NCI-H1048 (cell line): Measurements from ENCODE around the gene ZNRF1.
A peak's percentile ranks its signal among the peaks of the same experiment; 100 is the strongest.
"Not testable (repeated sequence)": the region's sequence is repeated elsewhere in the genome, so short reads cannot be mapped to it uniquely, and the experiment has no call there.

Experiments
- DNase-seq: peaks from one replicate; lab custom pipeline; 2025; lab: John Stamatoyannopoulos, UW

ZNRF1 gene

GRCh38 chr16:74998481-74999218 is at the start of gene ZNRF1:
TSS of gene ZNRF1 (plus strand) at chr16:74999024. CDS start at chr16:74999672, 648 bp downstream.
- DNase-seq, result no peak

GRCh38 chr16:74949309-74949708 is 49.5 kb upstream of the ZNRF1 start:
- no peak for DNase-seq

DNA sequence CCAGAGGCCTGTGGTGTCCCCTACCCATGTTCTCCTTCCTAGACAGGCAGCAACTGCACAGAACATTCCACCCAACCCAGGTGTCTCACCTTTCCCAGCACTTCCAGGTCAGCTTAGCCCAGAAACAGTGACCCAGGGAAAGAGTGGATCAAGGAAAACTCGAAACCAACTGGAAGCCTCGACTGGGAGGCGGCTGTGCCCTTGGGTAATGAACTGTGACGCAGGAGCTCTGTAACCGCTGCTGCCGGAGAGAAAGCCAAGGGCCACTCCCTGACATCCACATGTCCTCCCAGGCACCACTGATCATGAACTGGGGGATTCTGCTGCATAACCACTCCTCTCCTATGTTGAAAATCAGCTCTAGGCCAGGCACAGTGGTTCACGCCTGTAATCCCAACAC is 48.3 kb upstream of the ZNRF1 start:
- DNase-seq, result no peak

DNA sequence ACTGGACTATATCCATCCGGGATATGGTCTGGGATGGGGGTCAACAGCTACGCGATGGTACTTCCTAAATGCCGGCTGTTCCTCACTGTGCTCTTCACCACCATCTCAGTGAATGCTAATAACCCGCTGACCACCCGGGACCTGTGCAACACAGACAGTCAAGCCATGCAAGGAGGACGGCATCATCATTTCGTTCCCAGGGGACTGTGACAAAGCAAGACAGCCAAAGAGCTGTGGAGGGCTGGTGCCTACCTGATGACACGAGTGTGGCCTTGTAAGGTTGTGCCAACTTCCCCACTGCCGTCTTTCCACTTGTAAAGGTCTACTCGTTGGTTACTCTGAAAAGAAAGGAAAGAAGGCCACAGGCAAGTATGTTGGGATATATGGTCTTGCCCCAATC is 47.6 kb upstream of the ZNRF1 start:
- DNase-seq, result no peak

DNA sequence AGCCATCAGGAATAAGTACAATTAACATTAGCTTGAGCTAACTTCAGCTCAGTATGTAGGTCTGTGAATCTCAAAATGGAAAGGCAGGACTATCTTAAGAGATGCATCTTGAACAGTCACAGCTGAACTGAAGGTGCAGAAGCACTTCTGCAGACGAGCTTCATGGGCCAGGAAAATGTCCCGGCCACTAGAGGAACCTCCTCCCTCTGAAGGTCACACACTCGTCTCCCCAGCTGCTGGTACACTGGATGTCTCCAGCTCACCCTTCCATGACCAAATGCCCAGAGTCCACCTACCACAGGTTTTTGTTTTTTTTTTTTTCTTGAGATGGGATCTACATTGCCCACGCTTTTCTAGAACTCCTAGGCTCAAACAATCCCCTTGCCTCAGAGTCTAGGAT is 47.1 kb upstream of the ZNRF1 start:
- DNase-seq, result no peak

DNA sequence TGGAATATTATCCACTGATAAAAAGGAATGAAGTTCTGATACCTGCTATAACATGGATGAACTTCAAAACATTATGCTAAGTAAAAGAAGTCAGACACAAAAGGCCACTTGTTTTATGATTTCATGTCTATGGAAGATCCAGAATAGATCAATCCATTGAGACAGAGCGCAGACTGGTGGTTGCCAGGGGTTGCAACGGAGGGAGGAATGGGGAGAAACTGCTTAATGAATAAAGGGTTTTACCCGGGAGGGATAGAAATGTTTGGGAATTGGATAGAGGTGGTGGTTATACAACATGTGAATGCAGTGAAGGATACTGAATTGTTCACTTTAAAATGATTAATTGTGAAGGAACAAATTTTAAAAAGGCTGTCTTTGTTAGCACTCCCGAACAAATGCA is 44.1 kb upstream of the ZNRF1 start:
- no peak for DNase-seq

- no peak for DNase-seq
These were observed 25.5 kb upstream of the ZNRF1 start for GRCh38 chr16:74973304-74973703.

DNA sequence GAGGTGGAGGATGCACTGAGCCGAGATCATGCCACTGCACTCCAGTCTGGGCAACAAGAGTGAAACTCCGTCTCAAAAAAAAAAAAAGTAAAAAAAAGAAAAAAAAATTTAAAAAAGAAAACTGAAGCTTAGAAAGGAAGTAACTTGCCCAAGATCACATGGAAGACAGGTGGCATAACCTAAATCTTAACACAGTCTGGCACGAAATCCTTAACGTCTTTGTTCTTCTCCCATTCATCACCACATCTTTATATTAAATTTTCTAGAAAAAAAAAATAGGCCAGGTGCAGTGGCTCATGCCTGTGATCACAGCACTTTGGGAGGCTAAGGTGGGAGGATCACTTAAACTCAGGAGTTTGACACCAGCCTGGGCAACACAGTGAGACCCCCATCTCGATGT is 23.2 kb upstream of the ZNRF1 start:
- no peak for DNase-seq

- no peak for DNase-seq
These were observed 16.6 kb upstream of the ZNRF1 start for GRCh38 chr16:74982256-74982655.

- no peak for DNase-seq
These were observed 14.7 kb upstream of the ZNRF1 start for GRCh38 chr16:74984194-74984528.

DNA sequence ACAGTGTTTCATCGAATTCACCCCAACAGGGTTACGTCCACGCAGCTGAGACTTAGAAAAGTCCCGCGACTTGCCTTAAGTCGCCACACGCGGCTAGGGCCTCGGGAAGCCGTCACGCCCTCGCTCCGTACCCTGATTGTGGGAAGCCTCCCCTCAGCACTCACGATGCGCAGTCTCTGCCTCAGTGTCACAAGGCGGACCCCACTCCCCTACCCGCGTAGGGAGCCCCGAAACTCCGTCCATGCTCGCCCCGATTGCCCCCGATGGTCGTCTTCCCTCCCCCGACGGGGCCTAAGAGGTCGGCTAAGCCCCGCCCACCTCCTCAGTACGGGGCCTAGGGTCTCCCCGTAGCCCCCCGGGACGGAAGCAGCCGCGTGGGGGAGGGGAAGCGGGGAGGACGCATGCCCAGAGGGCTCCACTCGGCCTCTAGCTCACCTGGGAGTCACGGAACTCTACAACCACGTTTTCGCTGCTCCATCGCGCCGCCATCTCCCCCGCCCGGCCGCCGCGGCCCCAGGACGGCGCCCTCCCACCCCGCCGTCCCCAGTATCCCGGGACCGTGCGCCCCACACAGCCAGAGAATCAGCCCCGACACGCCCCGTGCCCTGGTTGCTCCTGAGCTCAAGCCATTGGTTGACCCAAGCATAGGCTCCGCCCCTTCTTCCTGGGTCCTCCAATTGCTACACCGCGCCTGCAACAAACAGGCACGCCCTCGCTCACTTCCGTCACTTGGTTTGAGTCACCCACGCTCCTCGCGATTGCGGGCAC is 14.1 kb upstream of the ZNRF1 start, which contains the start of gene WDR59:
TSS of gene WDR59 (minus strand) at position 595 of the 768 bp plus-strand sequence. CDS start at position 489, 106 bp downstream.
- peak; percentile 95 for DNase-seq

- DNase-seq, result no peak
These were observed 11.7 kb upstream of the ZNRF1 start for GRCh38 chr16:74987027-74987681.

DNA sequence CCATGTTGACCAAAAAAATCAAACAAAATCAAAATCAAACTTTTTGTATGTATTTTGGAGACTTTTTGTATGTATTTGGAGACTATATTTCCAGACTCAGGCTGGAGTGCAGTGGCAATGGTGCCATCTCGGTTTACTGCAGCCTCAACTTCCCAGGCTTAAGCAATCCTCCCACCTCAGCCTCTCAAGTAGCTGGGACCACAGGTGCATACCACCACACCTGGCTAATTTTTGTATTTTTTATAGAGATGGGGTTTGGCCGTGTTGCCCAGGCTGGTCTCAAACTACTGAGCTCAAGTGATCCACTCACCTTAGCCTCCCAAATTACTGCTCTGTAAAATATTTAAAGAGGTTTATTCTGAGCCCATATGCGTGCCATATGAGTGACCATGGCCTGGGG is 9.0 kb upstream of the ZNRF1 start:
- not testable (repeated sequence) for DNase-seq

GRCh38 chr16:74990832-74991231 is 8.0 kb upstream of the ZNRF1 start:
- no peak for DNase-seq

GRCh38 chr16:74991268-74991592 is 7.6 kb upstream of the ZNRF1 start:
- DNase-seq, result no peak

GRCh38 chr16:74991593-74992403 is 7.0 kb upstream of the ZNRF1 start:
- DNase-seq, result no peak

DNA sequence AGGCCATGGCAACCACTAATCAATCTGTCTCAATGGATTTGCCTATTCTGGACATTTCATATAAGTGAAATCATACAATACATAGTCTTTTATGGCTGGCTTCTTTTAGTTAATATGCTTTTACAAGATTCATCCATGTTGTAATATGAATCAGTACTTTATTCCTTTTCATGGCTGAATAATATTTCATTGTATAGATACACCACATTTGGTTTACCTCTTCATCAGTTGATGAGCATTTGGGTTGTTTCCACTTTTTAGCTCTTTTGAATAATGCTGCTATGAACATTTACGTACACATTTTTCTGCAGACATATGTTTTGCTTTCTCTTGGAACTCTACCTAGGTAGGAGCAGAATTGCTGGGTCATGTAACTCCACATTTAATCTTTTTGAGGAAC is 2.8 kb upstream of the ZNRF1 start:
- no peak for DNase-seq

DNA sequence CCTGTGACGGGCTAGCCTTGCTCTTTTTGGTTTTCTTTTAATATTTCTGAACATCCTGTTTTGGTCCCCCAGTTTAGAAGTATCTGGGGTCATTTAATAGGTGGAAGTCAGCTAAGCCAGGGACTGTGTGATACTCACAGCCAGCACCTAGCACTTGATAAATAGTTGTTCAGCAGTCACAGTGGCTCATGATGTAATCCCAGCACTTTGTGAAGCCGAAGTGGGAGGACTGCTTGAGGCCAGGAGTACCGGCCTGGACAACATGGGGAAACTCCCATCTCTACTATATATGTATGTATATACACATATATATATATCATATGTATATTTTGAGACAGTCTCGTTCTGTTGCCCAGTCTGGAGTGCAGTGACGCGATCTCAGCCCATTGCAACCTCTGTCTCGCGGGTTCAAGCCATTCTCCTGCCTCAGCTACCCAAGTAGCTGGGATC is 1.8 kb upstream of the ZNRF1 start:
- DNase-seq, result no peak

DNA sequence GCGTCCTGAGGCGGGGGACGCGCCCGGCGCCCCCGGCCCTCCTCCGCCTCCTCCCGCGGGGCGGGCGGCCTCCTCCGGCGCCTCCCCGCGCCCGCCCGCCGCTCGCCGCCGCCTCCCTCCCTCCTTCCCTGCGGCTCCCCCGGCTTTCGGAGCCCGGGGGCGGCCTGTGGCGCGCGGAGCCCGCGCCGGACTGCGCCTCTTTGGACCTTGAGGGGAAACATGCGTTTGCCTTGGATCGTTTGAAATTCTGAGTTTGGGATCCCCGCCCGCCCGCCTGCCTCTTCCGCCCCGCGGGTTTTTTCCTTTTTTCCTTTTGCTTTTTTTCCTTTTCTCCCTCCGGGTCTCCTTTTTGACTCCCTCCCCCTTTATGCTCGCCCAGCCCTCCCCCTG is 390 bp downstream of the ZNRF1 start:
- no peak for DNase-seq

DNA sequence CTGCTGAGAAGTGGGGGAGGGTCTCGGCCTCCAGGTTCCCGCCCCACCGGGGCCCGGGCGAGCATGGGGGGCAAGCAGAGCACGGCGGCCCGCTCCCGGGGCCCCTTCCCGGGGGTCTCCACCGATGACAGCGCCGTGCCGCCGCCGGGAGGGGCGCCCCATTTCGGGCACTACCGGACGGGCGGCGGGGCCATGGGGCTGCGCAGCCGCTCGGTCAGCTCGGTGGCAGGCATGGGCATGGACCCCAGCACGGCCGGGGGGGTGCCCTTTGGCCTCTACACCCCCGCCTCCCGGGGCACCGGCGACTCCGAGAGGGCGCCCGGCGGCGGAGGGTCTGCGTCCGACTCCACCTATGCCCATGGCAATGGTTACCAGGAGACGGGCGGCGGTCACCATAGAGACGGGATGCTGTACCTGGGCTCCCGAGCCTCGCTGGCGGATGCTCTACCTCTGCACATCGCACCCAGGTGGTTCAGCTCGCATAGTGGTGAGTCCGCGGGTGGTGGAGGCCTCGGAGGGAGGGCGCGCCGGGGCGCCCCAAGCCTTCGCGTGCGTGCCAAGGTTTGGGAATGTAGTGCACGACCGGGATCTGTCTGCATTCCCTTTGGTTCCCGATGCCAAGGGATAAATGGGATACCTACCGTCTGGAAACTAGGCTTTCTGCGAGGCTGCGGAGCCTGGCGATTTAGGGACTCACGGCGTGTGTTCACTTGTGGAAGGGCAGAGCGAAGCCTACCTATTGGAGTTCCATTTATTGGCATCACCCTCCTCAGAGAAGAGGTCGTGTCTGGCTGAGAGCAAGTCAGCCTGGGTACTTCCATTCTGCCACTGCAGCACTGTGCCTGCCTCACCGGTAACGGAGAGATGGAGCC is 1.0 kb downstream of the ZNRF1 start:
- DNase-seq, result no peak

- DNase-seq, result no peak
These were observed 1.8 kb downstream of the ZNRF1 start for GRCh38 chr16:75000481-75001081.
